Keratinocyte (primary cell): Measurements from ENCODE around the gene DTNBP1. TPM values are rescaled to one million over a fixed set of nuclear protein-coding genes. Genes with fewer than 3 reads are reported as not detected.

Source experiments
- DNase-seq: peaks from one replicate; pipeline ENCODE4 v3.0.0-alpha.2; 2011; ENCODE audit warnings: low read depth, missing footprints, low spot score
- FAIRE-seq: peaks from 2 replicates; lab custom pipeline; 2011; peaks lifted over from hg19 to GRCh38; lab: Jason Lieb, UNC
- H2AFZ ChIP-seq: 2 replicates; pipeline ENCODE4 v1.6.0; 2012; ENCODE audit warnings: low read length, control low read depth, inconsistent platforms; ENCODE audit not compliant: control insufficient read depth
- H3K27ac ChIP-seq: 2 replicates; pipeline ENCODE4 v1.5.1; 2011; ENCODE audit warnings: low read length; ENCODE audit not compliant: control insufficient read depth, insufficient read depth
- H3K27me3 ChIP-seq: 3 replicates; pipeline ENCODE4 v1.6.0; 2011; ENCODE audit warnings: low read length; ENCODE audit not compliant: control insufficient read depth, insufficient read depth; ENCODE audit errors: extremely low read depth
- H3K36me3 ChIP-seq, 2 experiments: 2 replicates in 1 of 2; 3 replicates in 1 of 2; pipeline ENCODE4 v1.5.1; 2011; ENCODE audit warnings: low read length in 2 of 2, mild to moderate bottlenecking in 1 of 2; ENCODE audit not compliant: control insufficient read depth in 2 of 2, insufficient read depth in 2 of 2; ENCODE audit errors: extremely low read depth in 1 of 2
- H3K4me1 ChIP-seq: 3 replicates; pipeline ENCODE4 v1.5.1; 2011; ENCODE audit warnings: low read length; ENCODE audit not compliant: control insufficient read depth, insufficient read depth; ENCODE audit errors: extremely low read depth
- H3K4me2 ChIP-seq: 3 replicates; pipeline ENCODE4 v1.6.0; 2011; ENCODE audit warnings: low read depth, low read length; ENCODE audit not compliant: control insufficient read depth, insufficient read depth; ENCODE audit errors: extremely low read depth
- H3K4me3 ChIP-seq, 3 experiments: fragments of 200-600 bp in 1 of 3; sonication (generic) in 1 of 3; 2 replicates in 2 of 3; 3 replicates in 1 of 3; pipeline ENCODE4 v1.5.1; 2011 to 2016; ENCODE audit warnings: low read length in 3 of 3, mild to moderate bottlenecking in 3 of 3, control low read depth in 2 of 3, inconsistent platforms in 1 of 3, low read depth in 1 of 3, mixed read lengths in 1 of 3, mixed run types in 1 of 3, moderate library complexity in 1 of 3; ENCODE audit not compliant: control insufficient read depth in 2 of 3, insufficient read depth in 2 of 3; ENCODE audit errors: extremely low read depth in 1 of 3
- H3K79me2 ChIP-seq: 2 replicates; pipeline ENCODE4 v1.6.0; 2012; ENCODE audit warnings: low read length; ENCODE audit not compliant: control insufficient read depth, insufficient read depth
- H3K9ac ChIP-seq: 3 replicates; pipeline ENCODE4 v1.6.0; 2011; ENCODE audit warnings: low read length; ENCODE audit not compliant: control insufficient read depth, insufficient read depth; ENCODE audit errors: extremely low read depth
- H3K9me1 ChIP-seq: 3 replicates; pipeline ENCODE4 v1.6.0; 2011; ENCODE audit warnings: low read length; ENCODE audit not compliant: control insufficient read depth, insufficient read depth; ENCODE audit errors: extremely low read depth
- H3K9me3 ChIP-seq: 2 replicates; pipeline ENCODE4 v1.5.1; 2012; ENCODE audit warnings: low read depth, low read length; ENCODE audit not compliant: control insufficient read depth
- H4K20me1 ChIP-seq: 3 replicates; pipeline ENCODE4 v1.6.0; 2011; ENCODE audit warnings: low read length; ENCODE audit not compliant: control insufficient read depth, insufficient read depth; ENCODE audit errors: extremely low read depth
- EZH2 ChIP-seq: IDR thresholded peaks from one replicate; pipeline ENCODE4 v1.6.1; 2012; ENCODE audit warnings: inconsistent platforms, mild to moderate bottlenecking, low read length, moderate library complexity
- dilution Hi-C: fragments of 300-500 bp; cut with MboI; formaldehyde crosslinking; loops from one replicate; pipeline ENCODE4 v1.7.0; 2020; ENCODE audit warnings: low sequenced_read_pairs; ENCODE audit not compliant: extremely low pct_ligation_motif_present
- polyA plus RNA-seq, 5 experiments: library from polyadenylated mRNA; depleted of rRNA in 3 of 5; stranded (reverse) in 3 of 5; stranded (forward) in 1 of 5; unstranded in 1 of 5; fragments of >200 nt; gene quantifications; 1 replicate in 1 of 5; 2 replicates in 3 of 5; 3 replicates in 1 of 5; pipeline versions ENCODE4 v1.2.1 to v1.2.3, GENCODE V29; 2011 to 2012; ENCODE audit warnings: missing spikeins in 2 of 5, low read depth in 1 of 5, low replicate concordance in 1 of 5
- TF ChIP-seq, protein P1 (sequence below), 3 experiments: IDR thresholded peaks in 1 of 3; conservative IDR thresholded peaks in 1 of 3; optimal IDR thresholded peaks in 1 of 3; 2 replicates in 2 of 3; 3 replicates in 1 of 3; pipeline versions ENCODE3 to v1.5.1; 2011; ENCODE audit warnings: low read length in 3 of 3, mild to moderate bottlenecking in 3 of 3, moderate library complexity in 2 of 3, control low read depth in 1 of 3, inconsistent platforms in 1 of 3; ENCODE audit not compliant: insufficient read depth in 2 of 3; ENCODE audit errors: extremely low read depth in 1 of 3

Gene DTNBP1
- polyA plus RNA-seq, 1 donor (not counting 4 experiments of a cell fraction or from before 2014, with no cell fraction given): 11.5 TPM

DNA sequence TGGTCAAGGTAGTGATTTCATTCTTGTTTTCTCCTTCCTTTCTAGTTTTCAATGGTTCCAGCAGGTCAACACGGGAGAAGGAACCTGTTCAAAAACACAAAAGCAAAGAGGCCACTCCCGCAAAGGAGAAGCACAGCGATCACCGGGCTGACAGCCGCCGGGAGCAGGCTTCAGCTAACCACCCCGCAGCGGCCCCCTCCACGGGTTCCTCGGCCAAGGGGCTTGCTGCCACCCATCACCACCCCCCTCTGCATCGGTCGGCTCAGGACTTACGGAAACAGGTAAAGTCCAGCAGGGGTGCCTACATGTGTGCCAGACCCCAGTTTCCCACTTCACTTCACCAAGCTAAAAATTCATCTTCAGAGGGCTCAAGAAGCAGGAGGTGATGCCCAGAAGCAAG is 175.6 kb downstream of the DTNBP1 start:
- dilution Hi-C loops: no loop called here
- H3K4me1 ChIP-seq: peaks cover 14% of the 10 kb centered on the region
- H4K20me1 ChIP-seq: no peaks in the 10 kb centered on the region
- no peak overlapping the region for H3K27ac ChIP-seq
- no peak overlapping the region for H3K4me3 ChIP-seq
- no peak overlapping the region for H3K4me2 ChIP-seq
- no peak overlapping the region for H3K9ac ChIP-seq
- H3K36me3 ChIP-seq: peaks cover 16 to 18% of the 10 kb centered on the region in 2 experiments
- peaks cover 2% of the 10 kb centered on the region for H3K9me1 ChIP-seq
- no peaks in the 10 kb centered on the region for H3K9me3 ChIP-seq
- TF ChIP-seq EZH2: no peak
- TF ChIP-seq, protein P1, sequence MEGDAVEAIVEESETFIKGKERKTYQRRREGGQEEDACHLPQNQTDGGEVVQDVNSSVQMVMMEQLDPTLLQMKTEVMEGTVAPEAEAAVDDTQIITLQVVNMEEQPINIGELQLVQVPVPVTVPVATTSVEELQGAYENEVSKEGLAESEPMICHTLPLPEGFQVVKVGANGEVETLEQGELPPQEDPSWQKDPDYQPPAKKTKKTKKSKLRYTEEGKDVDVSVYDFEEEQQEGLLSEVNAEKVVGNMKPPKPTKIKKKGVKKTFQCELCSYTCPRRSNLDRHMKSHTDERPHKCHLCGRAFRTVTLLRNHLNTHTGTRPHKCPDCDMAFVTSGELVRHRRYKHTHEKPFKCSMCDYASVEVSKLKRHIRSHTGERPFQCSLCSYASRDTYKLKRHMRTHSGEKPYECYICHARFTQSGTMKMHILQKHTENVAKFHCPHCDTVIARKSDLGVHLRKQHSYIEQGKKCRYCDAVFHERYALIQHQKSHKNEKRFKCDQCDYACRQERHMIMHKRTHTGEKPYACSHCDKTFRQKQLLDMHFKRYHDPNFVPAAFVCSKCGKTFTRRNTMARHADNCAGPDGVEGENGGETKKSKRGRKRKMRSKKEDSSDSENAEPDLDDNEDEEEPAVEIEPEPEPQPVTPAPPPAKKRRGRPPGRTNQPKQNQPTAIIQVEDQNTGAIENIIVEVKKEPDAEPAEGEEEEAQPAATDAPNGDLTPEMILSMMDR (optimal IDR thresholded peaks at IDR 0.05 in 1 of 3, IDR thresholded peaks at IDR 0.05 in 1 of 3, conservative IDR thresholded peaks at IDR 0.05 in 1 of 3; ENCODE audit: extremely low read depth in 1 of 3, insufficient read depth in 2 of 3, low read length in 3 of 3): no peak
- H2AFZ ChIP-seq: no peak overlapping the region
- no peak for DNase-seq
- H3K27me3 ChIP-seq: no peaks in the 10 kb centered on the region
- FAIRE-seq: no peak
- H3K79me2 ChIP-seq: peaks cover 23% of the 10 kb centered on the region

DNA sequence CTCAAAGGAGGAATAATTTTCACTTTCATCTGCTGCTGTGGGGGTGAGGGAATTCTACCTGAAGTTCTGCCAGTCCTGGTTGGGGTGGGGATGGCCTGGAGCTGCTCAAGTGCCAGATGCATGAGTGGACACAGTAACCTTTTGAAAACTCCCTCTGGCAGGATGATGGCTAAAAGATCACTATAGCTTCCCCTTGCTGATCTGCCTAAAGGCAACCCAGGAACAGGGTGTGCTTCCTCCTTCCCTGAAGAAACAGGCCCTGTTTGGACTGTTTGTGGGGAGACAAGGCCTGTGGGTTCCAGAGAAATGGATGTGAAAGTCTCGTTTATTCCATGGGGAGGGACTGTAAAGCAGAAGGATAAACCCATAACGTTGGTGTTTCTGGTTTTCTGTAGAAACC is 176.9 kb downstream of the DTNBP1 start:
- Histone ChIP-seq H3K4me3 (no peak overlapping the region), H3K9me3 (no peaks in the 10 kb centered on the region), H3K4me1 (peaks cover 14% of the 10 kb centered on the region), H4K20me1 (no peaks in the 10 kb centered on the region), H2AFZ (no peak overlapping the region), H3K27ac (peak overlapping the region; percentile 37), H3K79me2 (peaks cover 21% of the 10 kb centered on the region), H3K27me3 (no peaks in the 10 kb centered on the region), H3K9ac (no peak overlapping the region), H3K4me2 (peak overlapping the region; percentile 56), H3K9me1 (peaks cover 2% of the 10 kb centered on the region), H3K36me3 (peaks cover 12 to 16% of the 10 kb centered on the region in 2 experiments)
- FAIRE-seq (peak; percentile 64), DNase-seq (peak; percentile 23)
- dilution Hi-C loops: no loop called here
- TF ChIP-seq EZH2: no peak
- TF ChIP-seq, protein P1 (optimal IDR thresholded peaks at IDR 0.05 in 1 of 3, IDR thresholded peaks at IDR 0.05 in 1 of 3, conservative IDR thresholded peaks at IDR 0.05 in 1 of 3; ENCODE audit: extremely low read depth in 1 of 3, insufficient read depth in 2 of 3, low read length in 3 of 3): no peak
